CD4-positive, alpha-beta T cell treated with Interleukin-1 beta for 1 hour (primary cell): ENCODE data around the gene EIF2AK2.
"Not testable (repeated sequence)": the region's sequence is repeated elsewhere in the genome, so short reads cannot be mapped to it uniquely, and the experiment has no call there.

Experiments used
- DNase-seq, 2 donors: peaks; one replicate each; pipeline ENCODE4 v3.0.0-alpha.2; 2020 to 2022

The EIF2AK2 gene

DNA sequence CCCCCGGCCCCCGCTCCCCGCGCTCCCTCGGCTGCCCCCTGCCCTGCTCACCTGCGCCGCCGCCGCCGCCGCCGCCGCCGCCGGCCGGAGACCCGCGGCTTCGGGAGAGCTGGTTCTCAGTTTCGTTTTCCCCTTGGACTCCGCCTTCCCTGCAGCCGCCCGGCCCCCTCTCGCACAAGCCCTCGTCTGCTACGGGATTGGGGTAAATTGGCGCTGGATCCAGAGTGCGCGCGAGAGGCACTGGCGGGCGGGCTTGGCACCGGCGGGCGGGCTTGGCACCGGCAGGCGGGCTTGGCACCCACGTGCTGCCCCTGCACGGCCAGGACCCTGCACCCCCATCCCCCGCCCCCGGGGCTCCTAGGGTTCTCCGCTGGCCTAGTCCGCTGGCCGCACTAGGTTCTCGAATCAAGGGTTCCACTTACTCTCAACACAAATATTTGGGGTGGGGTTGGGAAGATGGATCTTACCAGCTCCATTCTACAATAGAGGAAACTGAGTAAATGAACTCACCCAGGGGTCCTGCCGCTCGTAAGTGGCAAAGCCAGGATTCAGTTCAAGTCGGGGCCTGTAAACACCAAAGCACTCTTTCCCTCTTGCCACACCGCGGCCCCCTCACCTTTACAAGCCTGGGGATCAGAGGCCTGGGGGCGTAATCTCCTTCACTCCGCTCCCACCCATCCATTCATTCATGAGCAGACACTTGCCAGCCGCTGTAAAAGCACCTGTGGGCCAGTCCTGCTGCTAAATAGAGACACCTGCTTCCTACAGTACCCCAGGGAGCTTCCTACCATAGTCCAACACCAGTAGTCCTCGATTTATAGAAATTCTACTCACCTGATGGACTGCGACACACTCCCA lies at the start of gene EIF2AK2:
TSS of gene EIF2AK2 (minus strand) at position 124 of the 858 bp plus-strand sequence. CDS start 9,174 bp downstream, outside the sequence.
- peak; percentile 81 to 85 for DNase-seq

DNA sequence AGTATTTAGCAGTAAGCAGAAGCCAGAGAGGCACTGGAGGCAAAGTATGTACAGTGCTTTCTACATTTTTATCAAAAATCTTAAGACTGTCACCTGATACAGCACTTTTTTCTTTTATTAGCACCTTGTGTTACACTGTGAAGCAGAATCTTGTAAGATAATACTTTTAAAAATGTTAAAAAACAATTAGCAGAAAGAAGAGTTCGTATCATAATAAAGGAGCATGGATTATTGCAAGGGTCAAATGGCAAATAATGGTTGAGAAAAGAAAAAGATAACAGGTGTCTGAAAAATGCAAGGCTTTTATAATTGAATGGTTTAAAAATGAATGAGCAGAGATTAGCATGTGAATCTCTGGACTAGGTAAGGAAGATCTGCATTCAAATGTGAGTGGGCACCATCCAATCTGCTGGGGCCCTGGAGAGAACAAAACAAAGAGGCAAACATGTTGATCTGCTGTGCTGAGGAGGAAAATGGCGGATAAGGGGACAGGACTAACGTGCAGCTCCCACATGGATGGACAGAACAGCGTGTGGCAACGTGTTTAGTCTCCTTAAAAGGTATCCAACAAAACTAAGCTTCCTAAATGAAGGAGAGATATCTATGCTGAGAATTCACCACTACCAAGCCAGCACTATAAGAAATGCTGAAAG lies 49.0 kb upstream of the EIF2AK2 start:
- DNase-seq, result no peak

DNA sequence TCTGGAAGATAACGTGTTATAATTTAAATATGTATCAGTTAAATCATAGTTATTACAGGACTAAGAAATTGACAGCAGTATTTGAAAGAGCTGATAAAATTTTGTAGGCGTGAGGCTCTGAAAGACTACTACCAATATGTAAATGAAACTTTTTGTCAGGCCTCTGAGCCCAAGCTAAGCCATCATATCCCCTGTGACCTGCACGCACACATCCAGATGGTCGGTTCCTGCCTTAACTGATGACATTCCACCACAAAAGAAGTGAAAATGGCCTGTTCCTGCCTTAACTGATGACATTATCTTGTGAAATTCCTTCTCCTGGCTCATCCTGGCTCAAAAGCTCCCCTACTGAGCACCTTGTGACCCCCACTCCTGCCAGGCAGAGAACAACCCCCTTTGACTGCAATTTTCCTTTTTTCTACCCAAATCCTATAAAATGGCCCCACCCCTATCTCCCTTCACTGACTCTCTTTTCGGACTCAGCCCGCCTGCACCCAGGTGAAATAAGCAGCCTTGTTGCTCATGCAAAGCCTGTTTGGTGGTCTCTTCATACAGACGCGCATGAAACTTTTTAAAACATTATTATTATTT lies 48.4 kb upstream of the EIF2AK2 start:
- DNase-seq, result not testable (repeated sequence)

DNA sequence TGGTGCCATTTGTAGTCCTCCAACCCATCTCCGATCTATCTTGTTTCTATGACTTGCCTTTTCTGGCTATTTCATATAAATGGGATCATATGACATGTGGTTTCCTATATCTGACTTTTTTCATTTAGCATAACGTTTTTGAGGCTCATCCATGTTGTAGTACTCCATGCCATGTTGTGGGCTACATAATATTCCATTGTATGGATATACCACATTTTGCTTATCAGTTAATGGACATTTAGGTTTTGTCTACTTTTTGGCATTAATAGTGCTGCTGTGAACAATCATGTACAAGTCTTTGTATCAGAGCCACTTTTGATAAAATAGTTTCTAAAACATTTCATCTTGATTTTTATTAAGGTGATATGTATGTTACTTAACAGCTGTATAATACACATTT lies 46.9 kb upstream of the EIF2AK2 start:
- DNase-seq, result no peak

DNA sequence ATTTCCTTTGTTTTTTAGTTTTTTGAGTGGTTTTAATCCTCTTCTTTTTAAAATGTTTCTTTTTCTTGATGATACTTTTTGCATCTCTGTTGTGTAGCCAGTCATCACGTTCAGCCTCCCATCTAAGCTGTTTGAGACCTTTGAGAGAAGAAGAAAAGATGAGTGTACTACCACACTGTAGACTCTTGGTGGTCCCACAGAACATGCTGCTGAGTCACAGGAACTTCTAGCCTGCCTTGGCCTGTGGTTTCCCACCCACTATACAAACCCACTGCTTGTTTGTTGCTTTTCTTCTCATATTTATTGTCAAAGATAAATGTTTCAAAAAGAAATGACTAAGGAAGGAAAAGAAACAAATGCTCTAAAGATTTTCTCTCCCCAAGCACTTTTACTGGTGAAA lies 45.0 kb upstream of the EIF2AK2 start:
- DNase-seq, result peak in 1 of 2 donors; percentile 25

DNA sequence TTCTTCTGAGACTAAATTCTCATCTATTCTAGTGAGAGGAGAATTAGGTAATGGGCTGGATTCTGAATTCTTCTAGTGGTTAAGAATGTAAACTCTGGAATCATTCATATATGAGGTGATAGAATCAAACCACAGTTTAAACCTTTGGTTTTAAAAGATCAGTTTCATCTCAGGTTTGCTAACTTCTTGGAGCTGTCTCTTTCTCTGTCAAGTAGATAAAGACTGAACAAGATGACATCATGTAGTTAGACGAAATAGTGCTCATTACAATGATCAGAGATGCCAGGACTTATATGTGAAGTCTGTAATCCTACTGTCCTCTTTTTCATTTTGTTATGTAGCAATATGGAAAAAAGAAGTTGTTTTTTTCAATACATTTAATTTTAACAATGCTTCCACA lies 44.4 kb upstream of the EIF2AK2 start:
- no peak for DNase-seq

DNA sequence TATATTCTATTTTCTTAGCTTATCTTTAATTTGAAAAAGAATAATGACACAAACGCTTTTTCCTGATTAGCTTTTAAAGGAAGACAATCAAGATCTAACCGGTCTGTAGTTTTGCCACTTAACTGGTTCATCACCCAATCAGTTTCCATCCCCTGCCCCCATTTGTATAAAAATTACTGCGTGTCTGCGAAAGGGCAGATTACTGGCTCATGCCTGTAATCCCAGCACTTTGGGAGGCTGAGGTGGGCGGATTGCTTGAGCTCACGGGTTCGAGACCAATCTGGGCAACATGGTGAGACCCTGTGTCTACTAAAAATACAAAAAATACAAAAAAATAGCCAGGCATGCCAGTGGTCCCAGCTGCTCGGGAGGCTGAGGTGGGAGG lies 41.9 kb upstream of the EIF2AK2 start:
- DNase-seq, result no peak

DNA sequence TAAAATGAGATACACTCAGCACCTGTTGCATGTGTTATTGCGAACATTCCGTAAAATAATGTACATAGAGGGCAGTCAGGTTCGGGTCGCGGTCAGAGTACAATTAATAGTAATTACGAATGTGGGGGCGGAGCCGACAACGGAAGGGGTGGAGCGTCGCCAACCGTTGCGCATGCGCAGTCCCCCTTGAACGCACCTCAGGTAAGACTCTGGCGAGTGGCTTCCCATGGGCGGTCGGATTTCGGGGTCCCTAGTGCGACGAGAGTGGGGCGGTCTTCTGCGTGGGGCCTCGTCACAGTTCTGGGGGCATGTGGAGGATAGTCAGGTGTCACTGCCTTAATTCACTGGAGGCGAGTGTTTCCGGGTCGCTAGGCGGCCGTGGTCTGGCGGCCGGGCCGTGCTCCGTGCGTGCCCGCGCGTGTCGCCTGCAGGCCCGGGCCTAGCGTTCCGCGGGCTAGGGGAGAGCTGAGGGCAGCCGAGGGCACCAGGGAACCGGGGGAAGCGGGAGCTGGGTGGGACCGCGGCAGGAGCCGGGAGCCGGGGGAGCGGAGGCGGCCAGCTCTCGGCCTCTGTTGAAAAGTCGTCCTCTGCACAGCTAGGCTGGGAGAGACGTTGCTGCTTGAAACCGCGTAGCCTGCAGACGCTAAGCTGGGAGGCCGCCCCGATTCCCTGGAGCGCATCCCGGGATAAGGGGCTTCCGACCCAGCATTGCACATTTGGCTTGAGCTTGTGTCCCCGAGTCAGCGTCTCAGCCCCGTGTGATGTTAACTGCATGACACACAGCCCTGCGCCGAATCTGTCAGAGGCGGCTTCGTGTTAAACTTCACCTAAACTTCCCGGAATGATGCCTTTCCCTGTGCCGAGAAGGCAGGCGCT lies 39.8 kb upstream of the EIF2AK2 start, which contains the start of gene CEBPZOS:
TSS of gene CEBPZOS (plus strand) at position 177 of the 876 bp plus-strand sequence. CDS start 3,209 bp downstream, outside the sequence.
- DNase-seq, result peak; percentile 90 to 93

DNA sequence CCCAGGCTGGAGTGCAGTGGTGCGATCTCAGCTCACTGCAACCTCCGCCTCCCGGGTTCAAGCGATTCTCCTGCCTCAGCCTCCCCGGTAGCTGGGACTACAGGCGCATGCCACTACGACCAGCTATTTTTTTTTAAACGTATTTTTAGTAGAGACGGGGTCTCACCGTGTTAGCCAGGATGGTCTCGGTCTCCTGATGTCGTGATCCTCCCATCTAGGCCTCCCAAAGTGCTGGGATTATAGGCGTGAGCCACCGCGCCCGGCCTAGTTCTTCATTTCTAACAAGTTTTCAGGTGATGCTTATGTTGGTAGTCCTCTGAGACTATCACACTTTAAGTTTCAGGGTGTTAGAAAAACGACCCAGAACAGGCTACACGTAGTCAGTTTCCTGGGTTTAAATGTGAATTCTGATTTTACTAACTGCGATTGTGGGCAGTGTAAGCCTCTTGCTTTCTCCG lies 39.1 kb upstream of the EIF2AK2 start:
- DNase-seq, result not testable (repeated sequence)

DNA sequence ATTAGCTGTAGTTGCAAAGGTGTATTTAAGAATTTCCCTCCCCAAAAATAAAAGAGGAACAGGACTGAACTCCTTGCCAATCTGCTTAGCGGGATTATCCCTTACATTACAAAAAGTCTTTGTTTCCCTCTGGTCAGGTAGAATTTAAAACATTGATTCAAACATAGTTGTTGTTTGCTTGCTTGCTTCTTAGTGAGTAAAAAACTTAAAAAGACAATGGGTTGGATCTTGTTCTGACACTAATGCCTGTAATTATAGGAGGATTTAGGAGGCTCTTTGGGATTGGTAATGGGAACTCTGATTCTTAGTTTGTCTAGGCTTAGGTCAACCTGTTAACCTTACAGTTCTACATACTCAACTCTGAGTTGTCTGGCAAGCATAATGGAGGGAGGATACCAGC lies 35.8 kb upstream of the EIF2AK2 start:
- no peak for DNase-seq

DNA sequence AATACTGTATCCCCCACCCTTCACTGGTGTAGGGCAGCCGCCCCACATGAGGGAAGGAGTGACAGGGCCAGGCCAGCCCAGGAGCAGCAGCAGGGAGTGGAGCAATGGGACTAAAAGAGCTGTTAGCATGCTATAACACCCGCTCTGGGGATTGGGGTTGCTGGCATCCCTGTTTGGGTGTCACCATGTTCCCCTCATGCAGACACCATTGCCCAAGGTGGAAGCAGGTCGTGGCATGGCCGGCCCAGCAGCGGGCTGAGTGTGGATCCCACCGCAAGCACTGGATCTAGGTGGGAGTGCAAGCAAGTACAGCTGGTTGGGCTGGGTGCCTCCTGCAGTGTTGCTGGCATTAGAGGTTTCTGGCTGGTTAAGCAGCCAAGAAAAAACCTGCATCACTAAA lies 35.0 kb upstream of the EIF2AK2 start:
- DNase-seq, result no peak

DNA sequence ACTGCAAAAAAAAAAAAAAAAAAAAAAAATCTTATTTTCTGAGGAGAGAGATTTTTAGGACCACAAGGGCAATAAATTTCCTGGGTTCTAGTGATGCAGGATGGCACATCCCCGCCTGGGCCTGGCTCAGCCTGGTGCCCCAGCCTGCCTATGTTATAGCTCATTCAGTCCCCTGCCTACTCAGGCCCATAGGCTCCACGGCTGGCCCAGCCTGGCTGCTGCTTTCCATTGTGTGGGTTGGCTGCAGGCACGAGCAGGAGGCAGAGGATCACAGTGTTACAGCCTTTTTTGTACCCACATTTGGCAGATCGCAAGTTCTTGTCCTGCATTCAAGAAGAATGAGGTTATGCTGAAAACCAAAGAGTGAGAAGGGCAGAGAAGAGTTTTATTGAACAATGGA lies 34.5 kb upstream of the EIF2AK2 start:
- DNase-seq, result no peak

DNA sequence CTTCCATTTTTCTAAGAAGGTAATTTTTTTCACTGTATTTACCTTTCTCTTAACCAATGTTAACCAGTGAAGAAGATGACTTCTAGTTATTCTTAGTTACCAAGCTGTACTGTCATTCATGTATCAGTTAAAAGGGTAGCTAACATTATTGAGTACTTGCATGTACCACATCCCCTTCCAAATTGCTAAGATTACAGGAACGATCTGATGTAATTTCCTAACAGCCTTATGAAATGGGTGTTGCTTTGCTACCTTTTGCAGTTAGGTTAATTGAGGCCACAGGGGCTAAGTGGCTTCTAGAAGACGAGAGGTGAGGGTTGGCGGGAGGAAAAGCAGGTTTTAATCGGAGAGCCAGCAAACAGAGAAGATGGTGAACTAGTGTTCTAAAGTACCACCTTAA lies 33.5 kb upstream of the EIF2AK2 start:
- DNase-seq, result no peak

DNA sequence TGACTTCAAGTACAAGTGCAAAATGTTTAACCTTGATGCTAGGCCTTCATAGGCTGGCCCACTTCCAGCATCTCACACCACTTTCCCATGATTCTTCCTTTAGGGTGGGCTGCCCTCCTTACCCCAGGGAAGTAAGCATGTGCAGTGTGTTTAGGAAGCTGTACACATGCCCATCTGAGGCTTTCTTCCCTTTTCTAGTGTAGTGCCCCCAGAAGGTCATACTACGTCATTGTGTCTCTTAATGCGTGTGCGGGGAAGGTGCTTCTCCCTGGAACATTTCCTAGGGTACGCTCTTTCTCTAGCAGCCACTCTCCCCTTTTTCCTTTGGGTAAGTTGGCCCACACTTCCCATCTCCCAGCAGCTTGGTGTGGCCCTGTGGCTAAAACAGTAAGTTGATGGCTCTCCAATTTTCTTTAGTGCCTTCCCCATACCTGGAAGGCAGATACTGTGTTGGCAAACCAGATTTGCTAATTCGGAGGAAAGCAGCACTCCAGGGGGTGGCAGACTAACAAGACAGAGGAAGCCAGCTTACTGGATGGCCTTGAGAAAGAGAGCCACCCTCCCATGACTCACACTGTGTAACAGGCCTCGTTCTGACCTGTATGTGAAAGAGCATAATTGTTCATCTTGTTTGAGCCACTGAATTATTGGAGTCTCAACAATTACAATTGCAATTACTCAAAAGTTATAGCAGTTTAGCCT lies 32.8 kb upstream of the EIF2AK2 start:
- DNase-seq, result peak in 1 of 2 donors; percentile 13

DNA sequence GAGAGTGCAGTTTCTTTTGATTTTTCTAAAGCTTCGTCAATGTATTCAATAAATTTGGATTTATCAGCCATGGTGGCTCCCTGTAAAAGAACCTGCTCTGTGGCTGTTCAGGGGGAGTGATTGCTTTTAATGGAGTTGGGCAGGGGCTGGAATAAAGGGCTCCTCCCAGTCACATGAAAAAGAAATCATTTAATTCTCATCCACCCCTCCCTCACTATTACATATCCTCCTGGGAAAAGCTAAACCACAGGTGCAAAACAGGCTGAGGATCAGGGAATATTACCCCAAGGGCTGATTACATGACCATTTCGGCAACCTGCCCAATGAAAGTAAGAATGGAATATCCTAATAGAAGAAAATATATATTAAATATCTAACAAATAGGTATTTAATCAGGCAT lies 31.8 kb upstream of the EIF2AK2 start, which contains the start of gene SULT6B1:
TSS of gene SULT6B1 (minus strand) at position 101 of the 400 bp plus-strand sequence. CDS start at position 71, 30 bp downstream.
- no peak for DNase-seq

DNA sequence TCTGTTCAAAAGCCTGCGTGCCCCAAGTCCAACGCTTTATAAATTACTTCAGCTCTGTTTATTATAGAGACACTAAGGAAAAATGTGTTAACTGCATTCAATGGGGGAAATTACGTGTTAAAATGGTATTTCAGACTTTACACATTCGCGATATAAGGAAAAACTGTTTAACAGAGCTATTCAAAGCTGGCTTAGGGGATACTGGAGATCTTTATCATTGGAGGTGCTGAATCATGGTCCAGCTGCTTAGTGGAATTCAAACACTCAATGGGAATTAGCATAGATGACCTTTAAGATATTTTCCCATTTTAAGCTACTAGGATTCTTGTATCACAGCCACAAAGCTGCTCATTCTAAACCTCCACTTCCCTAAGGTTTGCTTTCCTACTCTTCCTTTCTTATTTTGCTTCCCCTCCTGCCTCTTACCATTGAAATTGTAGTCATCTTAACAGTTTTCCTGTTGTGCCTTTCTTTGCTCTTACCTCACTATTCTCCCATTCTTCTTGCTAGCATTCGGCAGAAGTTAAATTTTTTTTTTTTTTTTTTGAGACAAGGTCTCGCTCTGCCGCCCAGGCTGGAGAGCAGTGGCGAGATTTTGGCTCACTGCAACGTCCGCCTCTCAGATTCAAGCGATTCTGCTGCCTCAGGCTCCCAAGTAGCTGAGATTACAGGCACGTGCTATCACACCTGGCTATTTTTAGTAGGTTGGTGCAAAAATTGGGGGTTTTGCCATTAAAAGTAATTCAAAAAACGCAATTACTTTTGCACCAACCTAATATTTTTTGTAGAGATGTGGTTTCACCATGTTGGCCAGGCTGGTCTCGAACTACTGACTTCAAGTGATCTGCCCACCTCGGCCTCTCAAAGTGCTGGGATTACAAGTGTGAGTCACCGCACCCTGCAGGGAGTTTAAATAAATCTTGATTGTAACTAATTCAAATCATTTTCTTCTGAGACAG lies 25.2 kb upstream of the EIF2AK2 start:
- DNase-seq, result no peak

DNA sequence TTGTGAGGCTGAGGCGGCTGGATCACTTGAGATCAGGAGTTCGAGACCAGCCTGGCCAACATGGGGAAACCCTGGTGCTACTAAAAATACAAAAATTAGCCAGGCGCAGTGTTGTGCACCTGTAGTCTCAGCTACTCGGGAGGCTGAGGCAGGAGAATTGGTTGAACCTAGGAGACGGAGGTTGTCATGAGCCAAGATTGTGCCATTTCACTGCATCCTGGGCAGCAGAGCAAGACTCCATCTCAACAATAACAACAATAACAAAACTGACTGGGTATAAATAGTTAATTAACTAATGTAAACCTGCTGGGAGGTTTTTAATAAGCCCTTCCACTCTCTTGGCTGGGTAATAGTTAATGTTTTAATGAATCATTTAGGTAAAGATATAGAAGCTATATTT lies 23.9 kb upstream of the EIF2AK2 start:
- no peak for DNase-seq

DNA sequence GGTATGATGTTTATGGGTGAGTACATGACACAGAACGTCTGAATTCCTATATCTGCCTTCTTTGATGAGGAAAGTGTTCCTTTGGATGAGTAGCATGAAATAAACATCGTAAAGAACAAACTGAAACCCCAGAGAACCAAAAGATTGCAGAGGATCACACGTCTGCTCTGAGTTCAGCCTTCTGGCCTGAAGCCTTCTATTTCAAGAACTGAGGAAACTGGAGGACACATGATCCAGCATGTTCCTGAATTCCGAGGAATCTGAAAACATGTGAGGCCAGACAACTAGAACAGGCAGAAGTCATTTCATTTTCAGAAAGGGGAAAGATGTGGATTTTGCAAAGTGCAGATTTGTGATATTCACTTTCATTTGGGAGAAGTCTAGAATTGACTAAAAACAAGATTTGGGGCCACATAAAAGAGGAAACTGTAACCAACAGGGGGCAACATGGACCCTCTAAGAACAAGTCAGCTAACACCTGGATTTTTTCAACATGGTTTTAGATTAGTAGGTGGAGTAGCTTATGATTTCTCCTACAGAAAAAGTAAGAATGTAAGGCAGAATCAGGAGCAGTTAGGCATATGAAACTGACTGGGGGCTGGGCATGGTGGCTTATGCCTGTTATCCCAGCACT lies 23.3 kb upstream of the EIF2AK2 start:
- DNase-seq, result no peak

DNA sequence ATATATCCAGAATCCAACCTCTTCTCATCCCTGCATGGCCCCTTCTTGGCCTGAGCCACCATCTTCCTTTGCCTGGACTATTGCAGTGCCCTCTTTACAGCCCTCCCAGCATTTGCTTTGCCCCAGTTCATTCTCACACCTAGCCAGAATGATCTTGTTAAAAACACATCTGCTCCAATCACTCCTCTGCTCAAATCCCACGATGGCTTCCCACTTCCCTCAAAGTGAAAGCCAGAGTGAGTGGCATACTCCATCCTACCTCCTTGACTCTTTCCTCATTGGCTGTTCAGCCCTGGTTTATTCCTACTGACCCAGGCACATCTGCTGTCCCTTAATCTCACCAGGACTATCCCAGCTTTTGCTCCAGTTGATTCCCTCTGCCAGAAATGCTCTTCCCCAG lies 17.0 kb upstream of the EIF2AK2 start:
- no peak for DNase-seq

DNA sequence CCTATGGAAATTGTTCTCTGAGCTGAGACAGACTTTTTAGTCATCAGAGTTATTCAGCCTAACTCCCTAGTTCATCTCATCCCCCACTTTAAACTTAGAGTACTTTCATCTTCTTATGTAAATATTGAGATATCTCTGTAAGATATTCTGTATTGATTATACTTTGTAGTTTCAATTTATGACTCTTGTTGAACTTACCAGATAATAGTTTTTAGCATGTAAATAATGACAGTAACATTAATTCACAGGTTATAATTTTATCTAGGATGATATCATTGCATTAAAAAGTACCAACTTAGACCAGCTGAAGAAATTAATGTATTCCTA lies 14.8 kb upstream of the EIF2AK2 start:
- DNase-seq, result no peak
